Spinal cord (tissue), 10 donors: ENCODE measurements around the gene MAP3K7. TPM values are rescaled to one million over a fixed set of nuclear protein-coding genes. Genes with fewer than 3 reads are reported as not detected.
A peak's percentile ranks its signal among the peaks of the same experiment; 100 is the strongest.

ENCODE experiments used
- DNase-seq, 6 donors: peaks; one replicate each; pipeline versions ENCODE4 v3.0.0 to v3.0.0-alpha.2; 2013 to 2015; ENCODE audit warnings: low spot score in 6 of 6, low read depth in 4 of 6
- H3K27ac ChIP-seq: one replicate; pipeline ENCODE4 v1.5.1; 2013; ENCODE audit warnings: low read depth, low read length, control low read depth
- H3K27me3 ChIP-seq: one replicate; pipeline ENCODE4 v1.6.1; 2013; ENCODE audit warnings: low read length; ENCODE audit not compliant: control insufficient read depth, insufficient read depth
- H3K36me3 ChIP-seq: one replicate; pipeline ENCODE4 v1.6.1; 2013; ENCODE audit warnings: low read length; ENCODE audit not compliant: control insufficient read depth, insufficient read depth
- H3K4me1 ChIP-seq: one replicate; pipeline ENCODE4 v1.6.1; 2013; ENCODE audit warnings: low read length; ENCODE audit not compliant: control insufficient read depth, insufficient read depth
- H3K4me3 ChIP-seq: one replicate; pipeline ENCODE4 v1.5.1; 2013; ENCODE audit warnings: low read depth, low read length, control low read depth
- H3K9me3 ChIP-seq: one replicate; pipeline ENCODE4 v1.6.1; 2013; ENCODE audit warnings: low read length; ENCODE audit not compliant: control insufficient read depth, insufficient read depth
- WGBS: methylation state at CpG from one replicate; pipeline ENCODE4 v1.1.5; 2013; ENCODE audit warnings: missing lambda C conversion rate; ENCODE audit not compliant: insufficient coverage; 5-methylcytosine and 5-hydroxymethylcytosine counted together
- polyA plus RNA-seq, 2 donors: library from polyadenylated mRNA; unstranded; fragments of 120-200 nt; gene quantifications; one replicate each; pipeline ENCODE4 v1.2.1, GENCODE V29; 2013; ENCODE audit not compliant: insufficient read length in 2 of 2
- total RNA-seq, 2 donors: library from RNA; depleted of rRNA in 1 of 2; stranded (reverse); fragments of 120-200 nt in 1 of 2; fragments of >200 nt in 1 of 2; gene quantifications; one replicate each; pipeline versions ENCODE4 v1.2.3 to v1.2.4, GENCODE V29; 2013 to 2014
- donor health status: healthy.

The MAP3K7 gene
- total and polyA plus RNA-seq, 4 donors = 29.1 to 44.4 (median 39.0) TPM

DNA sequence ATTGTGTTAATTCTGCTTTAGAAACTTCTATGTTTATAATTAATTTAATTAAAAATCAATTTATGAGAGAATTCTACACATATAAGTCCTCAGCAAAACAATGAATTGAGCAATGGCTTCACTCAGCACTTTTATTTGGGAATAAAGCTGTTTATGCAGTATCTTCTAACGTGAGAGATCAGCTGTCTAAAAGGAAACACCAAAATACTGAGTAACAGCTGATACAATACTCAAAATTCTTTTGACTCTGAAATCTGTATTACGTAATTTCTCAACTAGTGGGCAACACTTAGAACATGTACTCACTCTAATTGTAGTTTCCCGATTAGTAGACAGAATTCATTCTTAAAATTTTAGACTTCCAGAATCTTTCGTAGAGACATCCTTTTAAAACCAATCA, 49.8 kb downstream of the MAP3K7 start:
- Histone ChIP-seq H3K4me1 (no peaks in the 10 kb centered on the region), H3K27ac (no peak overlapping the region), H3K9me3 (no peaks in the 10 kb centered on the region), H3K27me3 (no peaks in the 10 kb centered on the region), H3K4me3 (no peak overlapping the region), H3K36me3 (no peaks in the 10 kb centered on the region)
- DNase-seq = no peak
- 100% methylated on average over 2 of the region's 4 CpGs for WGBS

DNA sequence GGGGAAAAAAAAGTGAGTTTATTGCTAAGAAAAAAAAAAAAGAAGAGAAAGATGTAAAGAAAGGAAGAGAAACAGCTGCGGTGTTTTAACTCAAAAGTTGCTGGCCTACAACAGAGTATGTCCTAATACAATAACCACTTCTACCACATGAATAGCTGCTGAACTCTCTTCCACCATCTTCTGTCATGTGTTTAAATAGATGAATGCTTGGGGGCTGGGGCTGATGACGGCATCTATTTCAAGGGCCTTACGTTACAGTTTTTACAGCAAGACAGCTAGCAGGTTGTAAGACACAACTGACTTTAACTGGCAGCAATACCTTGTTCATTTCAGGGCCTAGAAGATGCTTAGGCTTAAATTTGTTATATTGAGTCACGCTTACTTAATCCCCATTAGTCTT, 50.4 kb downstream of the MAP3K7 start:
- H3K4me3 ChIP-seq = no peak overlapping the region
- no peaks in the 10 kb centered on the region for H3K9me3 ChIP-seq
- H3K27me3 ChIP-seq = no peaks in the 10 kb centered on the region
- DNase-seq = peak in 1 of 6 donors; percentile 1
- no peaks in the 10 kb centered on the region for H3K4me1 ChIP-seq
- H3K27ac ChIP-seq = no peak overlapping the region
- peaks cover 3% of the 10 kb centered on the region for H3K36me3 ChIP-seq
- no CpG with 5 or more reads among the region's 4 CpGs for WGBS

DNA sequence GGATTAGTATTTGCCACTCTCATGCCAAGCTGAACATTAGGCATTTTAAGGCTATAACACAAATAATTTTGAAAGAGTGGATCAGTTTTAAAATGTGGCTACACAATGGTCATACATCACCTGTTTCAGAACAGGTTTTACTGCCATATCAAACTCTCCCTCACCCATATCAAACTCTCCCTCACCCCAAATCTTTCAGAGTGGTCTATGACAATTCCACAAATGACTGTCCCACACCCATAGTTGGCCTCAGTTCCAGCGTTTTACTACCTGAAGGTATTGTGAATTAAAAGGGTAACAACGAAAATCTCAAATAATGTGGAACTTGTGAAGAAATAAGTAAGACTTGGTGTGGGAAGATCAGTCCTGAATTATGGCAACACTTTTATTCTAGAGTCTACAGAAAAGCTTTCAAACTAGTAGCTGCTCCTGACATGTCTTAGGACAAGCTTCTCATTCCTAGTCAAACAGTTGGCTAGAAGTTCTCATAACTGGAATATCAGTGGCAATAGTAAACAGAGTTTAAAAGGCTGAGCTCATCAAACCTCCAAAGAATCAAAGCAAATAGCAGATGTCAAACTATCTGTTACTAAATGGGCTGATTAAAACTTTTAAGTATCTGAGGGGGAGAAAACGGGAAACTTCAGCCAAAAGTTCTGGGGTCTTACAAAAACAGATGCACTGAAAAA, 52.4 kb downstream of the MAP3K7 start:
- Histone ChIP-seq H3K27ac (no peak overlapping the region), H3K4me3 (no peak overlapping the region), H3K4me1 (no peaks in the 10 kb centered on the region), H3K27me3 (no peaks in the 10 kb centered on the region), H3K9me3 (no peaks in the 10 kb centered on the region), H3K36me3 (peaks cover 4% of the 10 kb centered on the region)
- no CpG with 5 or more reads among the region's 3 CpGs for WGBS
- no peak for DNase-seq

DNA sequence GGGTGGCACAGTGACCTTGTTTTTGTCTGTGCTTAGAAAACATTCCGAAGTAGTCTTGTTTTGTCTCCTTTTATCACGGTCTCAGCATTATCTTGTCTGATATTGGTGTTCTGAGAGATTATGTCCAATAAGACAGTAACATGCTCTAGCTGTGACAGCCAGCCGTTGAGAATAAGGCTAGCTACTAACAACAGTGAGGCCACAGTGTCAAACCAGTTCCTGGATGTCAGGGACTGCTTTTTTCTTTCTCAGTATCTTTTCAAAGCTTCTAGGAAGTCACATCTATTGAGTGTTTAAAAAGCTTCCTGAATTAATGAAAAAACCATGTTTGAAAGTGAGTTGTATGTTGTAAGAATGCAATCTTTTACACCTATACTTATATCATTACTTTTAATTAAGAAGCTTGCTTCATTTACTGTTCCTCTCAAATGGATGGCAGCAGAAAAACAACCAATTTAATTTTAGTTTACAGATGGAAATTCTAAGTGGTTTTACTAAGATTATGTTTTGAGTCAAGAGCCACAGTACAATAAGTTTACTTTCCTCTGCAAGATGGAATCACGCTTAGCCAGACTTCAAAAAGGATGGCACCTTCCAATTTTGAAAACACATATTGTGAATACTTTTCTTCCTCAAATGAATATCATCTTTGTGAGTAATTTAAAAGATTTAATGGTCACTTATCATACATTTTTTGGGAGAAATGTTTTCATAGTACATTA, 53.1 kb downstream of the MAP3K7 start:
- H3K9me3 ChIP-seq = no peaks in the 10 kb centered on the region
- no peak overlapping the region for H3K27ac ChIP-seq
- DNase-seq = no peak
- H3K27me3 ChIP-seq = no peaks in the 10 kb centered on the region
- H3K4me3 ChIP-seq = no peak overlapping the region
- H3K36me3 ChIP-seq = peaks cover 4% of the 10 kb centered on the region
- WGBS = 81% methylated on average over 3 of the region's 4 CpGs
- H3K4me1 ChIP-seq = no peaks in the 10 kb centered on the region

DNA sequence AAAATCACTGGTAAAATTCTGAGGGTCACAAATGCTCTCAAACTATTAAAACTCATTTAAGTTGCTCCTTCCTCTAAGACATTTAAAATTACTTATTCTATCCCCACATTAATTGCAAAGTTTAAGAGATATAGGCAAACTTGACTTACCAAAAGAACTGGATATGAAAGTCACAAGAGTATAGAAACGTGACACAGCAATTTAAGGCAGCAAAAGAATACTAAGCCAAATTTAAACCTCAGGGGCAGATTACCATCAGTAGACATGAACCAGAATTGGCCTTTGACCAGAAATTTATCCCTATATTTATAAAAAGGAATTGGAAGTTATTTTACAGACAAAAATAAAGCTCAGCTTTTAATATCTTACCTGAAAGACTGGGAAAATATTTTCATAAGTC, 56.0 kb downstream of the MAP3K7 start:
- no peaks in the 10 kb centered on the region for H3K27me3 ChIP-seq
- H3K27ac ChIP-seq = no peak overlapping the region
- H3K9me3 ChIP-seq = no peaks in the 10 kb centered on the region
- H3K4me3 ChIP-seq = no peak overlapping the region
- no peak for DNase-seq
- H3K4me1 ChIP-seq = no peaks in the 10 kb centered on the region
- peaks cover 7% of the 10 kb centered on the region for H3K36me3 ChIP-seq
- 100% methylated on average over 1 of the region's 1 CpG for WGBS

DNA sequence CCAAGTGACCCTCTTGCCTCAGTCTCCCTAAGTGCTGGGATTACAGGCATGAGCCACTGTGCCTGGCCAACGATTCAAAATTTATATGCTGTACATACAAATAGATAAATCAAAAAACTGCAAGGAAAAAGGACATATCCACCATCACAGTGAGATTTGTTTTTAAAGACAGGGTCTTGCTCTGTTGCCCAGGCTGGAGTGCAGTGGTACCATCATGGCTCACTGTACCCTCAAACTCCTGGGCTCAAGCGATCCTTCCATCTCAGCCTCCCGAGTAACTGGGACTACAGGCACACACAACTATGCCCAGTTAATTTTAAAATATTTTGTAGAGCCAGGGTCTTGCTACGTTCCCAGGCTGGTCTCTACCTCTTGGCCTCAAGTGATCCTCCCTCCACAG, 61.5 kb downstream of the MAP3K7 start:
- H3K36me3 ChIP-seq = peaks cover 9% of the 10 kb centered on the region
- H3K4me3 ChIP-seq = no peak overlapping the region
- H3K4me1 ChIP-seq = no peaks in the 10 kb centered on the region
- H3K9me3 ChIP-seq = no peaks in the 10 kb centered on the region
- 100% methylated on average over 1 of the region's 4 CpGs for WGBS
- no peaks in the 10 kb centered on the region for H3K27me3 ChIP-seq
- no peak for DNase-seq
- H3K27ac ChIP-seq = no peak overlapping the region

DNA sequence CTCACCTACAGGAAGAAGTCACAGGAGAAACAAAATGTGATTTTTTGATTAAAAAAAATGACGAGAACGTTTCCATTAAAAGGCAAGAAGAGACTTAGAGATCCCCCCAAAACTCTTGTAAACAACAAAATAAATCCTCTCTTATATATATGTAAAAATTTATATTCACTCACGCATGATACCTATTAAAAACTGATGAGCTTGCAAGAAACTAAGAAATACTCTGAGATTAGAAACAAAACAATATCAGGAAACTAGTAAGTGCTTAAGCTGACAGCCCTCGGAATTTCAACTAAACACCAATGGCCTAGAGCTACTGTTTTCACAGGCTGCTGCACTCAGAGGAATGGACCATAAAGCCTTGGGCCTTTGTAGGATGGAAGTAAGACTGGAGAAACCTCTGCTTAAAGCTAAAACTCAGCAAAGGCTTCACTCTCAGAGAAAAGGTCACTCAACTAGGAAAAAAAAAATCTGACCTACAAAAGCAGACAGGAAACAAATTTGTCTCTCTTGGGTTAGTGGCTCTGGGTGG, 63.0 kb downstream of the MAP3K7 start:
- H3K27ac ChIP-seq = no peak overlapping the region
- no peaks in the 10 kb centered on the region for H3K4me1 ChIP-seq
- H3K4me3 ChIP-seq = no peak overlapping the region
- no CpG with 5 or more reads among the region's 4 CpGs for WGBS
- no peaks in the 10 kb centered on the region for H3K27me3 ChIP-seq
- DNase-seq = no peak
- H3K36me3 ChIP-seq = peaks cover 9% of the 10 kb centered on the region
- no peaks in the 10 kb centered on the region for H3K9me3 ChIP-seq

DNA sequence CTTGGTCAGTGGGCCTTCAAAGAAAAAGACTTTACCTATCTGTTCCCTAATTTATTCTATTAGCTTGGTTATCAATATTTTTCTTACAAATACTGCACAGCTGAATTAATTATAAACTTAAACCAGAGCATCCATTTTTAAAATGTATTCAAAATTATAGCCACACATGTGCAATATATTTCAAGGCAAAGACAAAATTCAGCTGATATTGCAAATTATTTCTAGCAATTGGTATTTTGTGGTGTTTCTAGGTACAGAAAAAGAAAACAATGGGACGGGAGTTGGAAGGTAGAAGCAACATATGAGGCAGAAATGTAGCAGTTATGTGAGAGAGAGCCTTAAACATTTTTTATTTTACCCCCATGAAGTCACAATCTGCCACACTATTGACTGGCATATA, 64.9 kb downstream of the MAP3K7 start:
- Histone ChIP-seq H3K27me3 (no peaks in the 10 kb centered on the region), H3K9me3 (no peaks in the 10 kb centered on the region), H3K4me3 (no peak overlapping the region), H3K36me3 (peaks cover 6% of the 10 kb centered on the region), H3K4me1 (no peaks in the 10 kb centered on the region), H3K27ac (no peak overlapping the region)
- DNase-seq = no peak
- no CpG with 5 or more reads among the region's 1 CpG for WGBS

DNA sequence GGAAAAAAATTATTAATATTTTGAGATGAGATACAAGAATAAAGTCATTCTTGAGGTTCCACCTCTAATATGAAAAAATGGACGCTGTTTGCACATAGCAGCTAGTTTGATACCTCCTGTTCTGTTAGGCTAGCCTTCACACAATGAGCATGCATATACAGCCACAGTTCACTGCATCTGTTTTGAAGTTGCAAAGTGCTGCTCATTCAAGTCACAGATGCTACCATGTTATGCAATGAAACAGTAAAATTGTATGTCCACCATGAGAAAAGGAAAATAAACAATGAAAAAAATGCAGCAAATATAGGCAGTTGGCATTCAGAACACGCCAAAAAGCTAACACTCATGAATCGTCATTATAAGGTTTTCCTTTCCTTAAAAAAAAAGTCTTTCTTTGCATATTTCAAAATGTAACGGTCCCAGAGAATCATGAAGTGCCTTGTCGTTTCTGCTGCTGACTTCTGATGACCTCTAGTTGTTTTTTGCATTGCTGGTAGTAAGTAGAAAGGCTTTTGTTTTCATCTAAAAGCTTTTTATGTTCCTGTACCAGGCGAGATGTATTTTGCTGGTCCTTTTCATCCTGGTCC, 70.7 kb downstream of the MAP3K7 start:
- H3K9me3 ChIP-seq = no peaks in the 10 kb centered on the region
- H3K27me3 ChIP-seq = no peaks in the 10 kb centered on the region
- H3K27ac ChIP-seq = no peak overlapping the region
- no CpG with 5 or more reads among the region's 6 CpGs for WGBS
- H3K36me3 ChIP-seq = no peaks in the 10 kb centered on the region
- H3K4me1 ChIP-seq = no peaks in the 10 kb centered on the region
- H3K4me3 ChIP-seq = no peak overlapping the region
- no peak for DNase-seq
